Upper lobe of left lung (tissue), 4 donors: ENCODE measurements around the gene NSMF.

Experiments
- EP300 ChIP-seq, 4 donors: sonication (generic); formaldehyde crosslinking; IDR thresholded peaks; one replicate each; pipeline ENCODE4 v1.5.1; 2017; ENCODE audit warnings: antibody characterized with exemption in 4 of 4, control low read depth in 2 of 4
- POLR2A ChIP-seq, 4 donors: fragments of 450-650 bp; IDR thresholded peaks; one replicate each; pipeline ENCODE4 v1.5.1; 2016 to 2017; ENCODE audit warnings: antibody characterized with exemption in 4 of 4, mild to moderate bottlenecking in 2 of 4
- POLR2AphosphoS5 ChIP-seq, 2 donors: sonication (generic); formaldehyde crosslinking; IDR thresholded peaks; one replicate each; pipeline ENCODE4 v1.5.1; 2017; ENCODE audit warnings: antibody characterized with exemption in 2 of 2
- TF ChIP-seq, protein P1 (sequence below), 6 experiments: fragments of 450-650 bp in 4 of 6; fragments of 200-600 bp in 2 of 6; sonication (generic) in 2 of 6; IDR thresholded peaks; one replicate each; pipeline ENCODE4 v1.5.1; 2016 to 2019; ENCODE audit warnings: antibody characterized with exemption in 6 of 6

DNA sequence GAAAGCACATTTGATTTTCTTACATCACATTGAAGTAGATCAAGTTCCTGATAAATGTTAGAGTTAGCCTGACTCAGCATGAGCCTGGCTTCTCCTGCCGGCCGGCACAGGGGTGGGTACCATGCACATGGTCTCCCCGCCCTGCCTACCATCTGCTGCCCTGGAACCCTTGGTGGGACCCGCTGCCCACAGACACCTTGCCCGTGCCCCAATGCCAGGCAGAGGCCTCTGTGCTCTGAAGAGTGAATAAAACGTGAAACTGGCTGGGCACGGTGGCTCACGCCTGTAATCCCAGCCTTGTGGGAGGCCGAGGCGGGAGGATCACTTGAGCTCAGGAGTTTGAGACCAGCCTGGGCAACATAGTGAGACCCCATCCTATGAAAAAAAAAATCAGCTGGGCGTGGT lies 53.5 kb downstream of the NSMF start:
- TF ChIP-seq, protein P1, sequence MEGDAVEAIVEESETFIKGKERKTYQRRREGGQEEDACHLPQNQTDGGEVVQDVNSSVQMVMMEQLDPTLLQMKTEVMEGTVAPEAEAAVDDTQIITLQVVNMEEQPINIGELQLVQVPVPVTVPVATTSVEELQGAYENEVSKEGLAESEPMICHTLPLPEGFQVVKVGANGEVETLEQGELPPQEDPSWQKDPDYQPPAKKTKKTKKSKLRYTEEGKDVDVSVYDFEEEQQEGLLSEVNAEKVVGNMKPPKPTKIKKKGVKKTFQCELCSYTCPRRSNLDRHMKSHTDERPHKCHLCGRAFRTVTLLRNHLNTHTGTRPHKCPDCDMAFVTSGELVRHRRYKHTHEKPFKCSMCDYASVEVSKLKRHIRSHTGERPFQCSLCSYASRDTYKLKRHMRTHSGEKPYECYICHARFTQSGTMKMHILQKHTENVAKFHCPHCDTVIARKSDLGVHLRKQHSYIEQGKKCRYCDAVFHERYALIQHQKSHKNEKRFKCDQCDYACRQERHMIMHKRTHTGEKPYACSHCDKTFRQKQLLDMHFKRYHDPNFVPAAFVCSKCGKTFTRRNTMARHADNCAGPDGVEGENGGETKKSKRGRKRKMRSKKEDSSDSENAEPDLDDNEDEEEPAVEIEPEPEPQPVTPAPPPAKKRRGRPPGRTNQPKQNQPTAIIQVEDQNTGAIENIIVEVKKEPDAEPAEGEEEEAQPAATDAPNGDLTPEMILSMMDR (IDR thresholded peaks at IDR 0.05), result no peak
- TF ChIP-seq POLR2AphosphoS5 (IDR thresholded peaks at IDR 0.05), result no peak
- no peak for TF ChIP-seq POLR2A (IDR thresholded peaks at IDR 0.05)
- no peak for TF ChIP-seq EP300 (IDR thresholded peaks at IDR 0.05)
